Lower leg skin (tissue), 3 donors: ENCODE data around the gene NDST1.

Experiments used
- POLR2A ChIP-seq, 2 donors: fragments of 450-650 bp; IDR thresholded peaks; one replicate each; pipeline ENCODE4 v1.6.1; 2016 to 2017; ENCODE audit warnings: antibody characterized with exemption in 2 of 2, mild to moderate bottlenecking in 1 of 2, moderate library complexity in 1 of 2
- TF ChIP-seq, protein P1 (sequence below), 3 donors: fragments of 450-650 bp; IDR thresholded peaks; one replicate each; pipeline ENCODE4 v1.5.1; 2016; ENCODE audit warnings: antibody characterized with exemption in 3 of 3, mild to moderate bottlenecking in 3 of 3, moderate library complexity in 2 of 3

DNA sequence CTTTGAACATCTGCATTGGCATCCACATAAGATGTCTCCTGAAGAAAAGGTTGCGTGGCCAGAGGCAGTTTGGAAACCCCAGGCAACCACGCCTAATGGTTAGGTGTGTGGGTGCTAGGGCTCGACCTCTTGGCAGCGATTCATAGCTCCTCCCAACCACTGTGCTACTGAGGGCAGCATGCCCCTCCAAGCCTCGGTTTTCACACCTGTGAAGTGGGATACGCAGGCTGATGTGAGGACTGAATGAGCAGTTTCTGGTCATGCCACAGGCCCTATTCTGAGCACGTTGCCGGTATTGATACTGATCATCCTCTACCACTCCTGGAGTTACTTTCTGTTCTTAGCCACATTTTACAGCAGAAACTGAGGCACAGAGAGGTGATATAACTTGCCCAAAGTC is 19.1 kb downstream of the NDST1 start:
- TF ChIP-seq, protein P1, sequence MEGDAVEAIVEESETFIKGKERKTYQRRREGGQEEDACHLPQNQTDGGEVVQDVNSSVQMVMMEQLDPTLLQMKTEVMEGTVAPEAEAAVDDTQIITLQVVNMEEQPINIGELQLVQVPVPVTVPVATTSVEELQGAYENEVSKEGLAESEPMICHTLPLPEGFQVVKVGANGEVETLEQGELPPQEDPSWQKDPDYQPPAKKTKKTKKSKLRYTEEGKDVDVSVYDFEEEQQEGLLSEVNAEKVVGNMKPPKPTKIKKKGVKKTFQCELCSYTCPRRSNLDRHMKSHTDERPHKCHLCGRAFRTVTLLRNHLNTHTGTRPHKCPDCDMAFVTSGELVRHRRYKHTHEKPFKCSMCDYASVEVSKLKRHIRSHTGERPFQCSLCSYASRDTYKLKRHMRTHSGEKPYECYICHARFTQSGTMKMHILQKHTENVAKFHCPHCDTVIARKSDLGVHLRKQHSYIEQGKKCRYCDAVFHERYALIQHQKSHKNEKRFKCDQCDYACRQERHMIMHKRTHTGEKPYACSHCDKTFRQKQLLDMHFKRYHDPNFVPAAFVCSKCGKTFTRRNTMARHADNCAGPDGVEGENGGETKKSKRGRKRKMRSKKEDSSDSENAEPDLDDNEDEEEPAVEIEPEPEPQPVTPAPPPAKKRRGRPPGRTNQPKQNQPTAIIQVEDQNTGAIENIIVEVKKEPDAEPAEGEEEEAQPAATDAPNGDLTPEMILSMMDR (IDR thresholded peaks at IDR 0.05): no peak
- TF ChIP-seq POLR2A (IDR thresholded peaks at IDR 0.05): no peak
